ENCODE results near the gene UNC5A.

DNA sequence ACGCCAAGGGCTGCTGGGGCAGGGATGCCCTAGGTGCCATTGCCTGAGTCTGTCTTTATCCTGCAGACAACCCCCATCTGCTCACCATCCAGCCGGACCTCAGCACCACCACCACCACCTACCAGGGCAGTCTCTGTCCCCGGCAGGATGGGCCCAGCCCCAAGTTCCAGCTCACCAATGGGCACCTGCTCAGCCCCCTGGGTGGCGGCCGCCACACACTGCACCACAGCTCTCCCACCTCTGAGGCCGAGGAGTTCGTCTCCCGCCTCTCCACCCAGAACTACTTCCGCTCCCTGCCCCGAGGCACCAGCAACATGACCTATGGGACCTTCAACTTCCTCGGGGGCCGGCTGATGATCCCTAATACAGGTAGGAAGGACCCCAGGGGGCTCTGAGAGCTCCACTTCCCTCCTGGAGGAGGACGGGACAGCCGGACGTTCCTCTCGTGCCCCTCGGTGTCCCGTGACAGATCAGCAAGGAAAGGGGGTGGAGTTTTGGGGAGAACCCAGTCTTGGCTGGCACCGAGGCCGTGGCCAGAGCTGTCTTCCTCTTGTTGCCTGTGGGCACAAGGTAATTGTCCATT, 63.9 kb downstream of the UNC5A start:
- TF ChIP-seq, protein P1, sequence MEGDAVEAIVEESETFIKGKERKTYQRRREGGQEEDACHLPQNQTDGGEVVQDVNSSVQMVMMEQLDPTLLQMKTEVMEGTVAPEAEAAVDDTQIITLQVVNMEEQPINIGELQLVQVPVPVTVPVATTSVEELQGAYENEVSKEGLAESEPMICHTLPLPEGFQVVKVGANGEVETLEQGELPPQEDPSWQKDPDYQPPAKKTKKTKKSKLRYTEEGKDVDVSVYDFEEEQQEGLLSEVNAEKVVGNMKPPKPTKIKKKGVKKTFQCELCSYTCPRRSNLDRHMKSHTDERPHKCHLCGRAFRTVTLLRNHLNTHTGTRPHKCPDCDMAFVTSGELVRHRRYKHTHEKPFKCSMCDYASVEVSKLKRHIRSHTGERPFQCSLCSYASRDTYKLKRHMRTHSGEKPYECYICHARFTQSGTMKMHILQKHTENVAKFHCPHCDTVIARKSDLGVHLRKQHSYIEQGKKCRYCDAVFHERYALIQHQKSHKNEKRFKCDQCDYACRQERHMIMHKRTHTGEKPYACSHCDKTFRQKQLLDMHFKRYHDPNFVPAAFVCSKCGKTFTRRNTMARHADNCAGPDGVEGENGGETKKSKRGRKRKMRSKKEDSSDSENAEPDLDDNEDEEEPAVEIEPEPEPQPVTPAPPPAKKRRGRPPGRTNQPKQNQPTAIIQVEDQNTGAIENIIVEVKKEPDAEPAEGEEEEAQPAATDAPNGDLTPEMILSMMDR (IDR thresholded peaks at IDR 0.05): no peak
- TF ChIP-seq TCF7L2 (IDR thresholded peaks at IDR 0.05; ENCODE audit: low read depth, low read length) (no peak), POLR2AphosphoS5 (IDR thresholded peaks at IDR 0.05; ENCODE audit: low read depth, low read length) (no peak)
- TF ChIP-seq, protein P2, sequence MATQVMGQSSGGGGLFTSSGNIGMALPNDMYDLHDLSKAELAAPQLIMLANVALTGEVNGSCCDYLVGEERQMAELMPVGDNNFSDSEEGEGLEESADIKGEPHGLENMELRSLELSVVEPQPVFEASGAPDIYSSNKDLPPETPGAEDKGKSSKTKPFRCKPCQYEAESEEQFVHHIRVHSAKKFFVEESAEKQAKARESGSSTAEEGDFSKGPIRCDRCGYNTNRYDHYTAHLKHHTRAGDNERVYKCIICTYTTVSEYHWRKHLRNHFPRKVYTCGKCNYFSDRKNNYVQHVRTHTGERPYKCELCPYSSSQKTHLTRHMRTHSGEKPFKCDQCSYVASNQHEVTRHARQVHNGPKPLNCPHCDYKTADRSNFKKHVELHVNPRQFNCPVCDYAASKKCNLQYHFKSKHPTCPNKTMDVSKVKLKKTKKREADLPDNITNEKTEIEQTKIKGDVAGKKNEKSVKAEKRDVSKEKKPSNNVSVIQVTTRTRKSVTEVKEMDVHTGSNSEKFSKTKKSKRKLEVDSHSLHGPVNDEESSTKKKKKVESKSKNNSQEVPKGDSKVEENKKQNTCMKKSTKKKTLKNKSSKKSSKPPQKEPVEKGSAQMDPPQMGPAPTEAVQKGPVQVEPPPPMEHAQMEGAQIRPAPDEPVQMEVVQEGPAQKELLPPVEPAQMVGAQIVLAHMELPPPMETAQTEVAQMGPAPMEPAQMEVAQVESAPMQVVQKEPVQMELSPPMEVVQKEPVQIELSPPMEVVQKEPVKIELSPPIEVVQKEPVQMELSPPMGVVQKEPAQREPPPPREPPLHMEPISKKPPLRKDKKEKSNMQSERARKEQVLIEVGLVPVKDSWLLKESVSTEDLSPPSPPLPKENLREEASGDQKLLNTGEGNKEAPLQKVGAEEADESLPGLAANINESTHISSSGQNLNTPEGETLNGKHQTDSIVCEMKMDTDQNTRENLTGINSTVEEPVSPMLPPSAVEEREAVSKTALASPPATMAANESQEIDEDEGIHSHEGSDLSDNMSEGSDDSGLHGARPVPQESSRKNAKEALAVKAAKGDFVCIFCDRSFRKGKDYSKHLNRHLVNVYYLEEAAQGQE (IDR thresholded peaks at IDR 0.05; ENCODE audit: insufficient read depth in 1 of 2, low read depth in 2 of 2, low read length in 1 of 2): no peak
